Endodermal cell (in vitro differentiated cells): ENCODE data around the gene SCN8A. TPM values are rescaled to one million over a fixed set of nuclear protein-coding genes. Genes with fewer than 3 reads are reported as not detected.
A peak's percentile ranks its signal among the peaks of the same experiment; 100 is the strongest.

Experiments
- DNase-seq: peaks from one replicate; pipeline ENCODE4 v3.0.0-alpha.2; 2017
- H3K27ac ChIP-seq: 2 replicates; pipeline ENCODE4 v1.5.1; 2013; ENCODE audit warnings: mild to moderate bottlenecking, low read depth, low read length, moderate library complexity
- H3K27me3 ChIP-seq: 2 replicates; pipeline ENCODE4 v1.6.1; 2013; ENCODE audit warnings: mild to moderate bottlenecking, low read length, moderate library complexity; ENCODE audit not compliant: insufficient read depth, control insufficient read depth, poor library complexity, severe bottlenecking
- H3K36me3 ChIP-seq: 2 replicates; pipeline ENCODE4 v1.7.0; 2013; ENCODE audit warnings: mild to moderate bottlenecking, low read length, moderate library complexity; ENCODE audit not compliant: control insufficient read depth, insufficient read depth
- H3K4me1 ChIP-seq: one replicate; pipeline ENCODE4 v1.7.0; 2013; ENCODE audit warnings: low read length; ENCODE audit not compliant: control insufficient read depth, insufficient read depth
- H3K4me3 ChIP-seq: 2 replicates; pipeline ENCODE4 v1.5.1; 2013; ENCODE audit warnings: mild to moderate bottlenecking, low read length, moderate library complexity
- H3K9ac ChIP-seq: 2 replicates; pipeline ENCODE4 v1.6.1; 2013; ENCODE audit warnings: mild to moderate bottlenecking, low read length, moderate library complexity; ENCODE audit not compliant: poor library complexity, severe bottlenecking; ENCODE audit errors: extremely low read depth
- H3K9me3 ChIP-seq: 2 replicates; pipeline ENCODE4 v1.6.1; 2013; ENCODE audit warnings: mild to moderate bottlenecking, low read length, moderate library complexity; ENCODE audit not compliant: control insufficient read depth
- H3K27ac Mint-ChIP-seq: 2 replicates; pipeline ENCODE4 v1.8.0; 2020; ENCODE audit warnings: mixed read lengths
- H3K27me3 Mint-ChIP-seq: 2 replicates; pipeline ENCODE4 v1.8.0; 2021; ENCODE audit warnings: mild to moderate bottlenecking, mixed read lengths; ENCODE audit not compliant: insufficient read depth
- H3K36me3 Mint-ChIP-seq: 2 replicates; pipeline ENCODE4 v1.8.0; 2020; ENCODE audit warnings: low read depth, mixed read lengths
- H3K4me1 Mint-ChIP-seq: 2 replicates; pipeline ENCODE4 v1.8.0; 2020; ENCODE audit warnings: mixed read lengths
- H3K4me3 Mint-ChIP-seq: 2 replicates; pipeline ENCODE4 v1.8.0; 2020; ENCODE audit warnings: mild to moderate bottlenecking, moderate library complexity, mixed read lengths
- H3K9me3 Mint-ChIP-seq: 2 replicates; pipeline ENCODE4 v1.8.0; 2020; ENCODE audit warnings: mild to moderate bottlenecking, mixed read lengths
- WGBS, 2 experiments: methylation state at CpG; one replicate each; pipeline versions ENCODE4 v1.1.5 to v1.1.7; 2013; ENCODE audit warnings: missing lambda C conversion rate in 2 of 2, mixed read lengths in 1 of 2; ENCODE audit not compliant: insufficient coverage in 1 of 2, insufficient read length in 1 of 2; 5-methylcytosine and 5-hydroxymethylcytosine counted together
- total RNA-seq, 2 donors: library from RNA; stranded (reverse); fragmentation: NEBNext Ultra II Directional in 1 of 2; extraction: Animal tissue kit (Norgen Biotek cat#: 25700) in 1 of 2; gene quantifications; 2 replicates in 1 of 2; 3 replicates in 1 of 2; pipeline ENCODE4 v1.2.1, GENCODE V29; 2021
- TF ChIP-seq, protein P1 (sequence below): fragments of 200-600 bp; sonication (generic); conservative IDR thresholded peaks from 2 replicates; pipeline ENCODE4 v1.5.0; 2021; ENCODE audit warnings: antibody characterized with exemption, mild to moderate bottlenecking

The SCN8A gene
- total RNA-seq, 2 donors from 2014 or later = 9.5 to 9.7 TPM

DNA sequence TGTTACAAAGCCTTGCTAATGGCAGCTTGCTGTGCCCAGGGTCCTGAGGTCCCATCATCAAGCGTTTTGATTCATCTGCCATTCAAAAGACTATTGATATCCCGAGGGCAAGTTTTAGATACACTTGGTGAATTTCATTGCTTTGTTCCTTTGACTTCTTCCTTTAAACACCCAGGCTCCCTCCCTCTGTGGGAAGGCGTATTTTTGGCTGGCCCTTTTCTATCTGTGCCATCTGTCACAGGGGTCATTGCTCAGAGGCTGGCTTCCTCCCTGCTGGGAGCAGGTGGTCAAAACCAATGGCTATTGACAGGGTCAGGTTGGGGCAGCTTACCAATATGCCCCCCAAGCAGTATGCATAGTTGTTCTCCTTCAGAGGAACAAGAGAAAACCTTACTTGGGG is 40.0 kb downstream of the SCN8A start:
- Mint-ChIP-seq H3K4me1 (peaks cover 6% of the 10 kb centered on the region), H3K27ac (no peak overlapping the region), H3K9me3 (peaks cover 3% of the 10 kb centered on the region), H3K4me3 (no peak overlapping the region), H3K36me3 (no peaks in the 10 kb centered on the region), H3K27me3 (no peaks in the 10 kb centered on the region)
- H3K9me3 ChIP-seq = peaks cover 2% of the 10 kb centered on the region
- H3K4me1 ChIP-seq = no peaks in the 10 kb centered on the region
- TF ChIP-seq, protein P1, sequence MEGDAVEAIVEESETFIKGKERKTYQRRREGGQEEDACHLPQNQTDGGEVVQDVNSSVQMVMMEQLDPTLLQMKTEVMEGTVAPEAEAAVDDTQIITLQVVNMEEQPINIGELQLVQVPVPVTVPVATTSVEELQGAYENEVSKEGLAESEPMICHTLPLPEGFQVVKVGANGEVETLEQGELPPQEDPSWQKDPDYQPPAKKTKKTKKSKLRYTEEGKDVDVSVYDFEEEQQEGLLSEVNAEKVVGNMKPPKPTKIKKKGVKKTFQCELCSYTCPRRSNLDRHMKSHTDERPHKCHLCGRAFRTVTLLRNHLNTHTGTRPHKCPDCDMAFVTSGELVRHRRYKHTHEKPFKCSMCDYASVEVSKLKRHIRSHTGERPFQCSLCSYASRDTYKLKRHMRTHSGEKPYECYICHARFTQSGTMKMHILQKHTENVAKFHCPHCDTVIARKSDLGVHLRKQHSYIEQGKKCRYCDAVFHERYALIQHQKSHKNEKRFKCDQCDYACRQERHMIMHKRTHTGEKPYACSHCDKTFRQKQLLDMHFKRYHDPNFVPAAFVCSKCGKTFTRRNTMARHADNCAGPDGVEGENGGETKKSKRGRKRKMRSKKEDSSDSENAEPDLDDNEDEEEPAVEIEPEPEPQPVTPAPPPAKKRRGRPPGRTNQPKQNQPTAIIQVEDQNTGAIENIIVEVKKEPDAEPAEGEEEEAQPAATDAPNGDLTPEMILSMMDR = no peak
- no peaks in the 10 kb centered on the region for H3K27me3 ChIP-seq
- 57 to 72% methylated on average over 1 to 3 of the region's 3 CpGs for WGBS, 2 experiments
- no peak overlapping the region for H3K9ac ChIP-seq
- no peak overlapping the region for H3K4me3 ChIP-seq
- H3K36me3 ChIP-seq = no peaks in the 10 kb centered on the region
- H3K27ac ChIP-seq = peak overlapping the region; percentile 79
- DNase-seq = no peak

- TF ChIP-seq, protein P1 = no peak
- Histone ChIP-seq H3K4me3 (no peak overlapping the region), H3K9ac (no peak overlapping the region), H3K27me3 (no peaks in the 10 kb centered on the region), H3K36me3 (no peaks in the 10 kb centered on the region), H3K27ac (peak overlapping the region; percentile 79), H3K9me3 (peaks cover 7% of the 10 kb centered on the region), H3K4me1 (no peaks in the 10 kb centered on the region)
- Mint-ChIP-seq H3K4me1 (peaks cover 4% of the 10 kb centered on the region), H3K4me3 (no peak overlapping the region), H3K27me3 (no peaks in the 10 kb centered on the region), H3K36me3 (no peaks in the 10 kb centered on the region), H3K27ac (no peak overlapping the region), H3K9me3 (peaks cover 7% of the 10 kb centered on the region)
- 84% methylated on average over 1 of the region's 1 CpG; no CpG with 5 or more reads in 1 of the 2 experiments for WGBS, 2 experiments
- DNase-seq = no peak
Measured at GRCh38 chr12:51631591-51631990, 40.6 kb downstream of the SCN8A start.

DNA sequence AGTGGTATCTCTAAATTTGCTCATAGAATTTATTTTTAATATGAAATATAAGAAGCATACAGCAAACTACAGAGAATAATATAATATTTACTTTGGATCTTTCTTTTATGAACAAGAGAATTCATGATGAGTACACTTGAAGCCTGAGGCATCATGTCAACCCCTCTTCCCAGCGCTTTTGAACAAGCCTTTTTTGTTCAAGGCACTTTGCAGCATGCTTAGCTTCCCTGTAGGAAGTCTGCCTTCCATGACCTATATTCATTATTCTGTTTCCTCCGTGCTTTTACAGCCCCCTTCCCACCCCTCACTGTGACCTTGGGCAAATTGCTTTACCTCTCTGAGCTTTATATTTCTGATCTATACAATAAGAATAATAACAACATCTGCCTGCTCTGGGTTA is 41.6 kb downstream of the SCN8A start:
- H3K27ac ChIP-seq = peak overlapping the region; percentile 47
- H3K9ac ChIP-seq = no peak overlapping the region
- H3K4me1 ChIP-seq = no peaks in the 10 kb centered on the region
- Mint-ChIP-seq H3K4me1 (peaks cover 4% of the 10 kb centered on the region), H3K9me3 (peaks cover 15% of the 10 kb centered on the region), H3K27me3 (no peaks in the 10 kb centered on the region), H3K4me3 (no peak overlapping the region), H3K36me3 (peaks cover 3% of the 10 kb centered on the region), H3K27ac (no peak overlapping the region)
- H3K4me3 ChIP-seq = no peak overlapping the region
- WGBS, 2 experiments = 23 to 52% methylated on average over 2 of the region's 2 CpGs
- H3K9me3 ChIP-seq = peaks cover 17% of the 10 kb centered on the region
- no peaks in the 10 kb centered on the region for H3K27me3 ChIP-seq
- H3K36me3 ChIP-seq = no peaks in the 10 kb centered on the region
- no peak for DNase-seq
- TF ChIP-seq, protein P1 = no peak
